SK-N-SH treated with all-trans-retinoic acid at 6 μM for 48 hours (cell line): ENCODE results near the gene SIM1.

Experiments used
- ATAC-seq: fragments of 200-7000 bp; cut with Tn5 transposase; 3 replicates; pipeline ENCODE4 v1.9.1; 2020; ENCODE audit warnings: mild to moderate bottlenecking, moderate library complexity
- ARNTL ChIP-seq: fragments of 450-650 bp; formaldehyde crosslinking; IDR thresholded peaks from 2 replicates; pipeline ENCODE4 v1.5.0; 2020; ENCODE audit warnings: low read depth, mild to moderate bottlenecking, moderate library complexity, borderline replicate concordance
- BACH2 ChIP-seq: fragments of 250-450 bp; sonication (Bioruptor Pico); IDR thresholded peaks from 2 replicates; pipeline ENCODE4 v1.9.0; 2021; ENCODE audit warnings: mild to moderate bottlenecking, borderline replicate concordance
- CREB5 ChIP-seq: fragments of 250-450 bp; sonication (Bioruptor Pico); IDR thresholded peaks from 2 replicates; pipeline ENCODE4 v1.5.1; 2020; ENCODE audit warnings: low read depth, mild to moderate bottlenecking, moderate library complexity
- CSDC2 ChIP-seq: fragments of 250-450 bp; sonication (Bioruptor Pico); IDR thresholded peaks from 2 replicates; pipeline ENCODE4 v1.5.0; 2020; ENCODE audit warnings: mild to moderate bottlenecking, moderate library complexity
- CSRNP3 ChIP-seq: fragments of 250-450 bp; sonication (Bioruptor Pico); IDR thresholded peaks from 2 replicates; pipeline ENCODE4 v1.5.1; 2021; ENCODE audit warnings: mild to moderate bottlenecking, moderate library complexity
- ESRRG ChIP-seq: fragments of 250-450 bp; sonication (Bioruptor Pico); IDR thresholded peaks from 2 replicates; pipeline ENCODE4 v1.6.1; 2021; ENCODE audit warnings: mild to moderate bottlenecking
- GLIS3 ChIP-seq: fragments of 250-450 bp; sonication (Bioruptor Pico); IDR thresholded peaks from 2 replicates; pipeline ENCODE4 v1.5.0; 2020; ENCODE audit warnings: mild to moderate bottlenecking, moderate library complexity
- ISL1 ChIP-seq: fragments of 250-450 bp; sonication (Bioruptor Pico); IDR thresholded peaks from 2 replicates; pipeline ENCODE4 v2.1.2; 2022; ENCODE audit warnings: mild to moderate bottlenecking, moderate library complexity
- OSR1 ChIP-seq: fragments of 250-450 bp; sonication (Bioruptor Pico); IDR thresholded peaks from 2 replicates; pipeline ENCODE4 v1.8.0; 2022; ENCODE audit warnings: moderate library complexity, mild to moderate bottlenecking, inconsistent platforms
- PATZ1 ChIP-seq: fragments of 250-450 bp; sonication (Bioruptor Pico); IDR thresholded peaks from 2 replicates; pipeline ENCODE4 v1.8.0; 2020; ENCODE audit warnings: mild to moderate bottlenecking, moderate library complexity, borderline replicate concordance
- POU6F1 ChIP-seq: fragments of 250-450 bp; sonication (Bioruptor Pico); IDR thresholded peaks from 2 replicates; pipeline ENCODE4 v1.8.0; 2021; ENCODE audit warnings: low read depth, mild to moderate bottlenecking, moderate library complexity, borderline replicate concordance
- PPARA ChIP-seq: fragments of 250-450 bp; sonication (Bioruptor Pico); IDR thresholded peaks from 2 replicates; pipeline ENCODE4 v1.5.0; 2020; ENCODE audit warnings: mild to moderate bottlenecking, borderline replicate concordance
- SNAI2 ChIP-seq: fragments of 250-450 bp; sonication (Bioruptor Pico); IDR thresholded peaks from 2 replicates; pipeline ENCODE4 v1.5.0; 2020; ENCODE audit warnings: mild to moderate bottlenecking, moderate library complexity
- TCF4 ChIP-seq: fragments of 250-450 bp; sonication (Bioruptor Pico); IDR thresholded peaks from 2 replicates; pipeline ENCODE4 v1.8.0; 2021; ENCODE audit warnings: mild to moderate bottlenecking, moderate library complexity, borderline replicate concordance
- TOX ChIP-seq: fragments of 250-450 bp; sonication (Bioruptor Pico); IDR thresholded peaks from 2 replicates; pipeline ENCODE4 v1.8.0; 2021; ENCODE audit warnings: mild to moderate bottlenecking, moderate library complexity, borderline replicate concordance
- TSHZ2 ChIP-seq: fragments of 250-450 bp; sonication (Bioruptor Pico); IDR thresholded peaks from 2 replicates; pipeline ENCODE4 v1.5.0; 2020; ENCODE audit warnings: mild to moderate bottlenecking, moderate library complexity
- ZC3H10 ChIP-seq: fragments of 250-450 bp; sonication (Bioruptor Pico); IDR thresholded peaks from 2 replicates; pipeline ENCODE4 v1.5.1; 2021; ENCODE audit warnings: mild to moderate bottlenecking, moderate library complexity
- ZFP3 ChIP-seq: fragments of 250-450 bp; sonication (Bioruptor Pico); IDR thresholded peaks from 2 replicates; pipeline ENCODE4 v1.5.0; 2020; ENCODE audit warnings: mild to moderate bottlenecking, moderate library complexity
- ZFP30 ChIP-seq: fragments of 450-650 bp; formaldehyde crosslinking; IDR thresholded peaks from 2 replicates; pipeline ENCODE4 v1.5.0; 2022; ENCODE audit warnings: mild to moderate bottlenecking, moderate library complexity
- ZNF565 ChIP-seq: fragments of 450-650 bp; formaldehyde crosslinking; conservative IDR thresholded peaks from 2 replicates; pipeline ENCODE4 v1.5.0; 2020; ENCODE audit warnings: low read depth, mild to moderate bottlenecking, moderate library complexity
- ZNF70 ChIP-seq: fragments of 450-650 bp; formaldehyde crosslinking; IDR thresholded peaks from 2 replicates; pipeline ENCODE4 v1.5.0; 2020; ENCODE audit warnings: mild to moderate bottlenecking, moderate library complexity
- ZNF8 ChIP-seq: fragments of 450-650 bp; formaldehyde crosslinking; IDR thresholded peaks from 2 replicates; pipeline ENCODE4 v1.5.0; 2020; ENCODE audit warnings: mild to moderate bottlenecking, moderate library complexity

SIM1 gene

GRCh38 chr6:100446115-100447080 lies 18.3 kb downstream of the SIM1 start:
- no peak; the same call in 2 of the 3 replicates for ATAC-seq
- TF ChIP-seq TCF4 (CRISPR knock-in tag) (no peak), ZNF8 (CRISPR knock-in tag) (no peak), ZC3H10 (CRISPR knock-in tag) (no peak), GLIS3 (no peak), PPARA (CRISPR knock-in tag) (no peak), OSR1 (CRISPR knock-in tag) (no peak), SNAI2 (CRISPR knock-in tag) (no peak), ZFP30 (CRISPR knock-in tag) (no peak), TSHZ2 (CRISPR knock-in tag) (no peak), CSDC2 (CRISPR knock-in tag) (no peak), ZFP3 (no peak), CREB5 (CRISPR knock-in tag) (no peak), BACH2 (CRISPR knock-in tag) (no peak), ZNF565 (CRISPR knock-in tag) (no peak), ARNTL (CRISPR knock-in tag) (no peak), POU6F1 (CRISPR knock-in tag) (no peak), ZNF70 (CRISPR knock-in tag) (no peak), ESRRG (no peak), TOX (CRISPR knock-in tag) (no peak), CSRNP3 (CRISPR knock-in tag) (no peak)

GRCh38 chr6:100445512-100445911 lies 19.2 kb downstream of the SIM1 start:
- no peak for ATAC-seq
- TF ChIP-seq TCF4 (CRISPR knock-in tag) (no peak), ESRRG (no peak), ARNTL (CRISPR knock-in tag) (no peak), PATZ1 (CRISPR knock-in tag) (no peak), TSHZ2 (CRISPR knock-in tag) (no peak), CSRNP3 (CRISPR knock-in tag) (no peak), GLIS3 (no peak), ZNF8 (CRISPR knock-in tag) (no peak), OSR1 (CRISPR knock-in tag) (no peak), ZNF565 (CRISPR knock-in tag) (no peak), CSDC2 (CRISPR knock-in tag) (no peak), PPARA (CRISPR knock-in tag) (no peak), ISL1 (no peak), ZFP30 (CRISPR knock-in tag) (no peak), BACH2 (CRISPR knock-in tag) (no peak), TOX (CRISPR knock-in tag) (no peak)
